ENCODE measurements around the gene PLA2G6. TPM values are rescaled to one million over a fixed set of nuclear protein-coding genes. Genes with fewer than 3 reads are reported as not detected.
A peak's percentile ranks its signal among the peaks of the same experiment; 100 is the strongest.

PLA2G6 gene
- total RNA-seq, 1 donor from 2014 or later, result 76.4 TPM

DNA sequence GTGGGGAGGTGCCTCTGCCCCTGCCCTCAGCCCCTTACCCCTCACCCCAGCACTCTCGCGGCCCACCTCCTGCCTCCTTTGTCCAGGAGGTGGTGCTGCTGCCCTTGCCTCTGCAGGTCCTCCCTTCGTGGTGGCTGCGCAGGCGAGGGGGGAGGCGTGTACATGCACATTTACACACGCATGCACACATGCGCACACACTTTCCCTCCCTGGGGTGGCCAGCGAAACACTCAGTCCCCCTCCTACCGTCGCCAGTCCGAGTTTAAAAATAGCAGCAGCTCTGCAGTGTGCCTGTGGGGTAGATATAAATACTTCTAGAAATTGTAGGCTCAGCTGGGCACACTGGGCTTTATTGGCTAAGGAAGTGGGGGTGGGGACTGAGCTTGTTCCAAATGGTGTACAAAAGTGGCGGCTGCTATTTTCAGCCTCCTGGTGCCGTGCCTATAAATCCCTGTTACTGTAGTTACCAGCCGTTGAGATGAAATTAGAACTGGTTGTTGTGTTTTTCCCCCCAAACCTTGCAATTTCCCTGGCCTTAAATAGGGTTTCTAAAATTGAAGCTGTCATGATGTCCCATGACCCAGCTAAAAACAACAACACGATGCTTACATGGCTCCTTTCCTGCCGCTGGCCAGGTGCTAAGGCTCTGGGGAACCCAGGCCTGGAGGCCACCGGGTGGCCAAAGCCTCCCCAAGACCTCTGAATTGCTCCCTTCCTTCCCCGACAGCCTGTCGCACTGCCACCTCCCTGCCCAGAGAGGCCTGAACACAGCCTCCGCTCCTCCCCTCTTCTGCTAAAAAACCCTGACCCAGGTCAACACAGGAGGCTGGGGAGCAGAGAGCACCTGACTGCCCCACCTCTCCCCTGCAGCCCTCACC, 112.0 kb downstream of the PLA2G6 start:
- Mint-ChIP-seq H3K9me3 (ENCODE audit: low read depth) (no peaks in the 10 kb centered on the region), H3K27me3 (no peaks in the 10 kb centered on the region), H3K4me3 (ENCODE audit: low read depth) (no peak overlapping the region), H3K36me3 (ENCODE audit: insufficient read depth) (peaks cover 16% of the 10 kb centered on the region), H3K4me1 (ENCODE audit: low read depth) (no peaks in the 10 kb centered on the region), H3K27ac (peak overlapping the region; percentile 59)
- TF ChIP-seq, protein P1, sequence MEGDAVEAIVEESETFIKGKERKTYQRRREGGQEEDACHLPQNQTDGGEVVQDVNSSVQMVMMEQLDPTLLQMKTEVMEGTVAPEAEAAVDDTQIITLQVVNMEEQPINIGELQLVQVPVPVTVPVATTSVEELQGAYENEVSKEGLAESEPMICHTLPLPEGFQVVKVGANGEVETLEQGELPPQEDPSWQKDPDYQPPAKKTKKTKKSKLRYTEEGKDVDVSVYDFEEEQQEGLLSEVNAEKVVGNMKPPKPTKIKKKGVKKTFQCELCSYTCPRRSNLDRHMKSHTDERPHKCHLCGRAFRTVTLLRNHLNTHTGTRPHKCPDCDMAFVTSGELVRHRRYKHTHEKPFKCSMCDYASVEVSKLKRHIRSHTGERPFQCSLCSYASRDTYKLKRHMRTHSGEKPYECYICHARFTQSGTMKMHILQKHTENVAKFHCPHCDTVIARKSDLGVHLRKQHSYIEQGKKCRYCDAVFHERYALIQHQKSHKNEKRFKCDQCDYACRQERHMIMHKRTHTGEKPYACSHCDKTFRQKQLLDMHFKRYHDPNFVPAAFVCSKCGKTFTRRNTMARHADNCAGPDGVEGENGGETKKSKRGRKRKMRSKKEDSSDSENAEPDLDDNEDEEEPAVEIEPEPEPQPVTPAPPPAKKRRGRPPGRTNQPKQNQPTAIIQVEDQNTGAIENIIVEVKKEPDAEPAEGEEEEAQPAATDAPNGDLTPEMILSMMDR (IDR thresholded peaks at IDR 0.05; ENCODE audit: unreplicated experiment), result peak; percentile 46
- DNase-seq (ENCODE audit: low spot score, unreplicated experiment), result no peak

DNA sequence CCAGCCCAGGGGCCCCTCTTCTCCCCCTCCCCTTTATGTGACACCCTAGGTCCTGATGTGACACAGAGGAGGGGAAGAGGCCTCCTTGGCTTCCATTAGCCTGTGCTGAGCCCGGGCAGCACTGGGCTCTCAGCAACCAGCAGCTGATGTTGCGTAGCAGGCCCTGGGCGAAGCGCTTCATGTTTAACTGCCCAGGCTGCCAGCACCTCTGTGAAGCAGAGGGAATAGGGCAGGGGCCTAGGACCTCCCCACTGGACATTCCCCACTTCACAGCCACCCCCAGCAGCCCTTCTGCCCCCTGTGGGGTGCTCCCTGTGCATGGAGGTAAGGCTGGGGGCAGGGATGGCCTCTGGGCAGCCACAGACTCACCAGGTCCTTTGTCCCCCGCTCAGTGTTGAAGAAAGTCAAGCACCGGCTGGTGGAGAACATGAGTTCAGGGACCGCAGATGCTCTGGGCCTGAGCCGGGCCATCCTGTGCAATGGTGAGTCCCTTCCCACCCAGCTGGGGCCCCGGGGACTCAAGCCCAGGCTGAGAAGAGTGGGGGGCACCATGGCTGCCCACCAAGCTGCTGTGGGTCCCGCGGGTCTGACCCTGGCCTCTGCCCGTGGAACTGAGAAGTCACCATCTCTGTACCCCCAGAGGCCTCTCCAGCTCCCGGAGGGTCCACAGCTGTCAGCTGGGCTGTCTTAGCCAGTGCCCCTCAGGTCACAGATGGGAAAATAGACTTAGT, 112.8 kb downstream of the PLA2G6 start:
- Mint-ChIP-seq H3K27me3 (no peaks in the 10 kb centered on the region), H3K27ac (no peak overlapping the region), H3K9me3 (ENCODE audit: low read depth) (no peaks in the 10 kb centered on the region), H3K36me3 (ENCODE audit: insufficient read depth) (peaks cover 14% of the 10 kb centered on the region), H3K4me3 (ENCODE audit: low read depth) (no peak overlapping the region), H3K4me1 (ENCODE audit: low read depth) (no peaks in the 10 kb centered on the region)
- TF ChIP-seq, protein P1 (IDR thresholded peaks at IDR 0.05; ENCODE audit: unreplicated experiment), result no peak
- no peak for DNase-seq (ENCODE audit: low spot score, unreplicated experiment)

DNA sequence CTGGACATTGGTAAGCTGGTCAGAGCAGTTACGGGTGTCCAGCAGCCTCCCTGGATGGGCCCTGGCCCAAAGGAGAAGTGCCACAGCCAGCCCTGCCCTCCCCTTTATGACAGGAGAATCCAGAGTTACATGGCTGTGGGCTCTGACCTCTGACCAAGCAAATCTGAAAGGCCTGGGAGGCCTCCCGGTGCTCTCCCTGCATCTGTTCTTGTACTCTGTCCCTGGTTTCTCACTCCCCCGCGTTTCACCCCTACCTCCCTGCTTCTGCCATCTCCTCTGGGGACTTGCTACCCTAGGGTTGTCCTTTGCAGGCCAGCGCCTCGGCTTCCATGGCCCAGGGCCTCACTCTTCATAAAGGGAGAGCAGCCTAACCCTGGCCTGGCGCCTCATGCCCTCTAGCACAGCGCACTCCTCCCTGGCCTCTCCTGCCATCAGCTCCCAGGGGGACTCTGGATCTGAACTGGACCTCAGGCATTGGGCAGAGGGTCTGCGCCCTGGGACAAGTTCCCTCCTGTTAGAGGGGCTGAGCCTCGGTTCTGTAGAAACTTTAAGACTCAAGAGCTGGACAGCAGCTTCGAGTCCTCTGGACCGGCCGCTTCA, 113.8 kb downstream of the PLA2G6 start:
- DNase-seq (ENCODE audit: low spot score, unreplicated experiment), result no peak
- Mint-ChIP-seq H3K4me3 (ENCODE audit: low read depth) (no peak overlapping the region), H3K4me1 (ENCODE audit: low read depth) (no peaks in the 10 kb centered on the region), H3K9me3 (ENCODE audit: low read depth) (no peaks in the 10 kb centered on the region), H3K27ac (no peak overlapping the region), H3K36me3 (ENCODE audit: insufficient read depth) (peaks cover 16% of the 10 kb centered on the region), H3K27me3 (no peaks in the 10 kb centered on the region)
- TF ChIP-seq, protein P1 (IDR thresholded peaks at IDR 0.05; ENCODE audit: unreplicated experiment), result no peak

DNA sequence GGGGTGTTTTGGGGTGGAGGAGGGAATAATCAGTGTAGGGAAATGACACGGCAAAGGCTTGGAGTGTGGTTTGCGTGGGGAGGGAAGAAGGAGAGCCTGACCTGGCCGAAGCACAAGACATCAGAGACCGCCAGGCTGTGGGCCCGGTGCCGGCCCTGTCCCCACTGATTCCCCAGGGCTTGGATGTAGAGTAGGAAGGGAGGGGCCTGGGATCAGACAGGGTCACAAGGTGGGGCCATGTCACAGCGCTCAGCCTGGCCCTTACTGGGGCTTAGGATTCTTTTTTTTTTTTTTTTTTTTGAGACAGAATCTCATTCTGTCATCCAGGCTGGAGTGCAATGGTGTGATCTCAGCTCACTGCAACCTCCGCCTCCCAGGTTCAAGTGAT, 114.6 kb downstream of the PLA2G6 start:
- no peaks in the 10 kb centered on the region for H3K4me1 Mint-ChIP-seq (ENCODE audit: low read depth)
- no peak overlapping the region for H3K27ac Mint-ChIP-seq
- no peaks in the 10 kb centered on the region for H3K27me3 Mint-ChIP-seq
- H3K36me3 Mint-ChIP-seq (ENCODE audit: insufficient read depth), result peaks cover 18% of the 10 kb centered on the region
- TF ChIP-seq, protein P1 (IDR thresholded peaks at IDR 0.05; ENCODE audit: unreplicated experiment), result no peak
- no peak for DNase-seq (ENCODE audit: low spot score, unreplicated experiment)
- no peaks in the 10 kb centered on the region for H3K9me3 Mint-ChIP-seq (ENCODE audit: low read depth)
- no peak overlapping the region for H3K4me3 Mint-ChIP-seq (ENCODE audit: low read depth)

DNA sequence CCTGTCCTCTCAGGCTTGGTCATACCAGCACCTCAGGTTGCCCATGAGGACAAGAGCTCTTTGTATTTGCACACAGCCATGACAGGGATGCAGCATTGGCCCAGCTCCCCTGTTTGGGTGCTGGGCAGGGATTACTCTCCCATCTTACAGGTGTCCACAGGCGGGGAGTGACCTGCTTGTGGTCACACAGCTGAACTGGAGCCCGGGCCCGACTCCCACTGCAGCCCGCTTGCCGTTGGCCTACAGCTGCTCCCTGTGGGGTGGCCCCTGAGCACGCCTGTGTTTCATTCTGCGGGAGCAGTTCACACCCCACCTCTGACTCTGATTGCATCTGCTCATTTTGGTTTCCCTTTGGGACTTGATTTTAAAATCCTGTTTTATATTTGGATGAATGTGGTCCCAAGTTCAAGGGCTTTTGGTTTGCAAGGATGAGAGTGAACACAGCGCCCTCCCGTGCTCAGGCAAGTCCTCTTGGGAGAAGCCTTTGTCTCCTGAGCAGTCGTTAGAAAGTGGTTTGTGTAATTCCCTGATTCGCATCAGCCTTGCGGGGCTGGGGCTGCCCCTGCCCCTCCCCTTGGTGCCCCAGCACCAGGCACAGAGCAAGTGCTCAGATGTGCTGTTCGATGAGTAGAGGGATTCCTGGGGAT, 115.1 kb downstream of the PLA2G6 start:
- DNase-seq (ENCODE audit: low spot score, unreplicated experiment), result no peak
- TF ChIP-seq, protein P1 (IDR thresholded peaks at IDR 0.05; ENCODE audit: unreplicated experiment), result no peak
- H3K9me3 Mint-ChIP-seq (ENCODE audit: low read depth), result no peaks in the 10 kb centered on the region
- H3K27ac Mint-ChIP-seq, result no peak overlapping the region
- no peaks in the 10 kb centered on the region for H3K4me1 Mint-ChIP-seq (ENCODE audit: low read depth)
- H3K4me3 Mint-ChIP-seq (ENCODE audit: low read depth), result no peak overlapping the region
- no peaks in the 10 kb centered on the region for H3K27me3 Mint-ChIP-seq
- peaks cover 21% of the 10 kb centered on the region for H3K36me3 Mint-ChIP-seq (ENCODE audit: insufficient read depth)

All from progenitor cell of endocrine pancreas (in vitro differentiated cells).